ENCODE data around the gene GNG12.

GNG12 gene

GRCh38 chr1:67710417-67710816, 122.8 kb downstream of the GNG12 start:
- no peak overlapping the region for H3K4me3 Mint-ChIP-seq
- H3K36me3 Mint-ChIP-seq: no peaks in the 10 kb centered on the region
- no peak for DNase-seq
- CTCF ChIA-PET: interaction anchor here (1.5 kb wide), 1 partner anchor 50 kb away, joined by 5 read pairs; no protein-coding TSS in a partner anchor
- no peak overlapping the region for H3K27ac Mint-ChIP-seq
- peaks cover 8% of the 10 kb centered on the region for H3K4me1 Mint-ChIP-seq
- H3K27me3 Mint-ChIP-seq: peaks cover 17% of the 10 kb centered on the region
- H3K9me3 Mint-ChIP-seq: no peaks in the 10 kb centered on the region

- Mint-ChIP-seq H3K27ac (no peak overlapping the region), H3K9me3 (no peaks in the 10 kb centered on the region), H3K27me3 (peaks cover 20% of the 10 kb centered on the region), H3K36me3 (no peaks in the 10 kb centered on the region), H3K4me1 (peaks cover 8% of the 10 kb centered on the region), H3K4me3 (no peak overlapping the region)
- CTCF ChIA-PET: interaction anchor here (1.6 kb wide), 1 partner anchor 51 kb away, joined by 3 read pairs; no protein-coding TSS in a partner anchor
- DNase-seq: no peak
These were observed 124.7 kb downstream of the GNG12 start for GRCh38 chr1:67708606-67709005.

DNA sequence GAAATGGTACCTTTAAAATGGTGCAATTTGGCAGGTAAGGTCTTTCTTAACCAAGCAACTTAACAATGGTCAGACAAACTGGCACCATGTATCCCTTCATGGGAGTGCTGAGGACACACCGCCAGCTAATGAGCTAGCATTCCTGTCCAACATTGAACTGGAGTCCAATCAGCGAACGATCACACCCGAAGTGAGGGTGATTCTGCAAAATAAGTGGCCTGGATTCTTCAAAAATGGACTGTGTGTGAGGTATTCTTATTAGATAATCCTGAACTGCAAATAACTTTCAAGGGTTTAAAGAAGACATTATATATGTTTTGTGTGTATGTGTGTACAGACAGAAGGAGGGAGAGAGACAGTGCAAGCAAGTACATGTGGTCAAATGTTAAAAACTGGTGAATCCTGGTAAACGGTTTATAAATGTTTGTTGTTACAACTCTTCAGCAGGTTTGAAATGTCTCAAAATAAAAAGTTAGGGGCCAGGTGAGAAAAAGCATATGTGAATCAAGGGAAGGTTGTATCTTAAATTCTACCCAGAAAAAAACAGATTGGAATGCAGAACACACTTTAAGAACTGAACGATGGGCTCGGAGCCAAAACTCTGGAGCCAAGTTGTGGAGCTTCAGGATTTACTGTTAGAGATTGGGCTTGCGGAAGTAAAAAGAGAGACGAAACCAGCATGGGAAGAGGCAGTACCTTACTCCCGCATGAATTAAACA, 127.4 kb downstream of the GNG12 start:
- Mint-ChIP-seq H3K4me3 (no peak overlapping the region), H3K4me1 (no peaks in the 10 kb centered on the region), H3K27me3 (peaks cover 15% of the 10 kb centered on the region), H3K9me3 (no peaks in the 10 kb centered on the region), H3K27ac (no peak overlapping the region), H3K36me3 (no peaks in the 10 kb centered on the region)
- CTCF ChIA-PET: no interaction called here
- DNase-seq: no peak

GRCh38 chr1:67704351-67704750, 128.9 kb downstream of the GNG12 start:
- CTCF ChIA-PET: interaction anchor here (1.2 kb wide), 1 partner anchor 56 kb away, joined by 4 read pairs; no protein-coding TSS in a partner anchor
- H3K9me3 Mint-ChIP-seq: no peaks in the 10 kb centered on the region
- H3K4me1 Mint-ChIP-seq: no peaks in the 10 kb centered on the region
- H3K36me3 Mint-ChIP-seq: no peaks in the 10 kb centered on the region
- DNase-seq: no peak
- no peak overlapping the region for H3K4me3 Mint-ChIP-seq
- H3K27me3 Mint-ChIP-seq: peaks cover 18% of the 10 kb centered on the region
- H3K27ac Mint-ChIP-seq: no peak overlapping the region

- Mint-ChIP-seq H3K4me1 (no peaks in the 10 kb centered on the region), H3K9me3 (no peaks in the 10 kb centered on the region), H3K36me3 (no peaks in the 10 kb centered on the region), H3K27me3 (peaks cover 17% of the 10 kb centered on the region), H3K4me3 (no peak overlapping the region), H3K27ac (no peak overlapping the region)
- no peak for DNase-seq
- CTCF ChIA-PET: interaction anchor here (1.2 to 1.4 kb wide), 2 partner anchors 31 to 139 kb away, joined by 3 to 4 read pairs; no protein-coding TSS in a partner anchor
These were observed 131.4 kb downstream of the GNG12 start for GRCh38 chr1:67701876-67702275.

- Mint-ChIP-seq H3K4me1 (no peaks in the 10 kb centered on the region), H3K9me3 (no peaks in the 10 kb centered on the region), H3K36me3 (no peaks in the 10 kb centered on the region), H3K27me3 (peaks cover 10% of the 10 kb centered on the region), H3K4me3 (no peak overlapping the region), H3K27ac (no peak overlapping the region)
- CTCF ChIA-PET: interaction anchor here (1.2 to 1.4 kb wide), 2 partner anchors 9 to 138 kb away, joined by 3 to 4 read pairs; no protein-coding TSS in a partner anchor
- no peak for DNase-seq
These were observed 132.4 kb downstream of the GNG12 start for GRCh38 chr1:67700692-67701410.

GRCh38 chr1:67700220-67700619, 133.0 kb downstream of the GNG12 start:
- Mint-ChIP-seq H3K27ac (no peak overlapping the region), H3K9me3 (no peaks in the 10 kb centered on the region), H3K4me3 (no peak overlapping the region), H3K27me3 (peaks cover 10% of the 10 kb centered on the region), H3K36me3 (no peaks in the 10 kb centered on the region), H3K4me1 (no peaks in the 10 kb centered on the region)
- DNase-seq: no peak
- CTCF ChIA-PET: interaction anchor here (1.2 kb wide), 1 partner anchor 9 kb away, joined by 3 read pairs; no protein-coding TSS in a partner anchor

GRCh38 chr1:67696708-67697107, 136.6 kb downstream of the GNG12 start:
- H3K36me3 Mint-ChIP-seq: no peaks in the 10 kb centered on the region
- no peaks in the 10 kb centered on the region for H3K9me3 Mint-ChIP-seq
- no peak for DNase-seq
- no peak overlapping the region for H3K4me3 Mint-ChIP-seq
- H3K27me3 Mint-ChIP-seq: peaks cover 4% of the 10 kb centered on the region
- CTCF ChIA-PET: interaction anchor here (0.9 kb wide), 1 partner anchor 69 kb away, joined by 6 read pairs; no protein-coding TSS in a partner anchor
- H3K4me1 Mint-ChIP-seq: no peaks in the 10 kb centered on the region
- no peak overlapping the region for H3K27ac Mint-ChIP-seq

DNA sequence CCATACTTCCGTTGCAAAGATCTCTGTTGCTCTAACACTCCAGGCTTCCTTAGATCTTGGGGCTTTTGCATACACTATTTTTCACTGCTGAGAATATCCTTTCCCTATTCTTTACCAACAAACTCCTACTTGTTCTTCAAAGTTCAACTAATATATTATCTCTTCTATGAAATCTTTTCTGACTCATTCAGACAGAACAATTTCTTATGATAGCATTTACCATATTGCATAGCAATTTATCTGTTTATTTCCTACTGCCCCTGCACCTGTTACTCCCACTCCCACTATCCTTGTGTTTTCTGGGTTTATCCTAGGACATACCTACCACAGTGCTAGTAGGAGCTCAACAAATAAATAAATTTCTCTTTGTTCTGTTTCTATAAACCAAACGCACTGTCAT, 137.3 kb downstream of the GNG12 start:
- H3K4me1 Mint-ChIP-seq: no peaks in the 10 kb centered on the region
- CTCF ChIA-PET: interaction anchor here (0.9 kb wide), 1 partner anchor 70 kb away, joined by 6 read pairs; no protein-coding TSS in a partner anchor
- no peak overlapping the region for H3K27ac Mint-ChIP-seq
- no peak for DNase-seq
- H3K9me3 Mint-ChIP-seq: no peaks in the 10 kb centered on the region
- no peak overlapping the region for H3K4me3 Mint-ChIP-seq
- H3K36me3 Mint-ChIP-seq: no peaks in the 10 kb centered on the region
- H3K27me3 Mint-ChIP-seq: peaks cover 4% of the 10 kb centered on the region

DNA sequence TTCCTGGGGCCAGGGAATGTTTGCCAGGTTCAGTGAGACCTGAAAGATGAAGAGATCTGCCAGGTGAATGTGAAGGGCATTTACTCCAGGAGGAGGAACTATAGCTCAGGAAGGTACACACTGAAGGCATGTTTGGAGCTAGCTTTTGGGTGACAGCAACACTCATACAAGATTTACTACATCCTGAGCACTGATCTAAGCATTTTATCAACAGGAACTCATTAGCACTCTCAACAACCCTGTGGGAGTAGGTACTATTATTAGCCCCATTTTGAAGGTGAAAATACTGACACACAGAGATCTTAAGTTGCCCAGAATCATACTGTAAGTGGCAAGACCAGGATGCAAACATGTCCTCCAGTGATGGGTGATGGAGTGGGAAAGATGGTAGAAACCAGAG, 141.6 kb downstream of the GNG12 start:
- CTCF ChIA-PET: interaction anchor here (1.4 kb wide), 1 partner anchor 69 kb away, joined by 4 read pairs; no protein-coding TSS in a partner anchor

GRCh38 chr1:67690411-67690810, 142.9 kb downstream of the GNG12 start:
- Mint-ChIP-seq H3K27me3 (no peaks in the 10 kb centered on the region), H3K9me3 (no peaks in the 10 kb centered on the region), H3K4me1 (peaks cover 20% of the 10 kb centered on the region), H3K4me3 (no peak overlapping the region), H3K27ac (no peak overlapping the region), H3K36me3 (peaks cover 23% of the 10 kb centered on the region)
- no peak for DNase-seq
- CTCF ChIA-PET: no interaction called here

More for the DNA sequence above, 141.6 kb downstream of the GNG12 start:
- Mint-ChIP-seq H3K36me3 (peaks cover 23% of the 10 kb centered on the region), H3K9me3 (no peaks in the 10 kb centered on the region), H3K4me3 (no peak overlapping the region), H3K27ac (no peak overlapping the region), H3K4me1 (peaks cover 16% of the 10 kb centered on the region), H3K27me3 (no peaks in the 10 kb centered on the region)
- DNase-seq: no peak

DNA sequence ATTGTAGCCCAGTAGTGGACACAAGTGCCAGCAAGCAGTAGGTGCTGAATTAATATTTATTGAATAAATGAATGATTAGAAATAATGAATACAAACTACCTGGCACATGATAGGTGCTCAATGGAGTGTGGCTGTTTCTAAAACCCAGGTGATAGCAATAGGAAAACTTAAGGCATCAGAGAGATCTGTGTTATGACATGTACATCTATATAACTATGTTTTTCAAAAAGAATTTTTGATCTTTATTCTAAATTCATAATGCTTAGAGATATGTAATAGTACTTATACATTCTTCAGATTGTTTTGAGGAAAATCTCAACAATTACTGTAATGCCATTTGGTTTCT, 143.3 kb downstream of the GNG12 start:
- peaks cover 20% of the 10 kb centered on the region for H3K4me1 Mint-ChIP-seq
- H3K9me3 Mint-ChIP-seq: no peaks in the 10 kb centered on the region
- H3K4me3 Mint-ChIP-seq: no peak overlapping the region
- H3K36me3 Mint-ChIP-seq: peaks cover 24% of the 10 kb centered on the region
- CTCF ChIA-PET: no interaction called here
- no peak overlapping the region for H3K27ac Mint-ChIP-seq
- DNase-seq: no peak
- no peaks in the 10 kb centered on the region for H3K27me3 Mint-ChIP-seq

- Mint-ChIP-seq H3K4me1 (peaks cover 25% of the 10 kb centered on the region), H3K27me3 (no peaks in the 10 kb centered on the region), H3K9me3 (no peaks in the 10 kb centered on the region), H3K27ac (no peak overlapping the region), H3K36me3 (peaks cover 25% of the 10 kb centered on the region), H3K4me3 (no peak overlapping the region)
- DNase-seq: no peak
- CTCF ChIA-PET: interaction anchor here (1.1 to 1.3 kb wide), 2 partner anchors 15 to 70 kb away, joined by 3 to 4 read pairs; no protein-coding TSS in a partner anchor
These were observed 143.8 kb downstream of the GNG12 start for GRCh38 chr1:67689267-67690017.
